D721Med (cell line): ENCODE measurements around the gene MYO16.
"Not testable (repeated sequence)": the region's sequence is repeated elsewhere in the genome, so short reads cannot be mapped to it uniquely, and the experiment has no call there.

ENCODE experiments used
- DNase-seq: peaks from one replicate; pipeline ENCODE4 v3.0.0; 2011; ENCODE audit warnings: low spot score; ENCODE audit not compliant: insufficient read length
- FAIRE-seq: peaks from 2 replicates; lab custom pipeline; 2011; peaks lifted over from hg19 to GRCh38; lab: Jason Lieb, UNC
- CTCF ChIP-seq: IDR thresholded peaks from 2 replicates; pipeline ENCODE4 v1.5.1; 2012; ENCODE audit warnings: mild to moderate bottlenecking, control low read depth; ENCODE audit not compliant: insufficient read depth; ENCODE audit errors: missing control alignments

Gene MYO16

GRCh38 chr13:109074853-109075252, 445.4 kb downstream of the MYO16 start:
- TF ChIP-seq CTCF: no peak

DNA sequence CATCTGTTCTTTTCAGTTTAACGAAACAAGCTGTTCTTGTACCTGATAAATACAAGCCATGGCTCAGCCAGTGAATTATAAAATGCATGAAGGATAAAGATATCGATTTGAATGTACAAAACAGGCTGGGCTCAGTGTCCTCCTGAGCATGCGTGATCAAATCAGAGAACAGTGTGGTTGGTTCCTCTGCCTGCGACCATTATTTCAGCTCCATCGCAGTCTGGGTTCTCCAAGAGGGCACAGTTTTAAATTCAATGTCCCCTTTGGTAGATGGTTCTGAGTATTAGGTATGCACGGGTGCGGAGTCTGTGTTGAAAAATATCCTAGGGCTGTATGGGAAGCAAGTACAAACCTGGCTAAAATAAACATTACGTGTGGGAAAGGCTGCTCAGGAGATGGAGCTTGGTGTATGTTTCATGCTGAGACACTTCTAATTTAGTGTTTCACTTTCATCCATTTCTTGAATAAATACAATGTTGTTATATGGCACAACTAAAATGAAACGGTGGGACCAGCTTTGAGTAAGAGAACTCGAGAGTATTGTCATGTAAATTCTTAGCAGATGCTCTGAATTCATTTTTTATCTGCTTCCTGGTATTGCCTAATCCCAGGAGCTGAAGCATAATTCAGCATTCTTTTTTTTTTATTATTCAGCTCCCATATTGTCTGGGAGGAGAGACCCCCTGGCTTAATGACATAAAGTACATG, 458.7 kb downstream of the MYO16 start:
- FAIRE-seq (no peak), DNase-seq (no peak)

More at GRCh38 chr13:109074853-109075252, 445.4 kb downstream of the MYO16 start:
- no peak for FAIRE-seq
- no peak for DNase-seq

GRCh38 chr13:109088624-109088917, 459.2 kb downstream of the MYO16 start:
- TF ChIP-seq CTCF: no peak
- DNase-seq: no peak
- FAIRE-seq: no peak

More for the DNA sequence above, 458.7 kb downstream of the MYO16 start:
- TF ChIP-seq CTCF: no peak

GRCh38 chr13:109090796-109091195, 461.4 kb downstream of the MYO16 start:
- FAIRE-seq (no peak), DNase-seq (no peak)
- no peak for TF ChIP-seq CTCF

- TF ChIP-seq CTCF: no peak
- no peak for FAIRE-seq
- no peak for DNase-seq
Observed at GRCh38 chr13:109091249-109091648, 461.8 kb downstream of the MYO16 start.

DNA sequence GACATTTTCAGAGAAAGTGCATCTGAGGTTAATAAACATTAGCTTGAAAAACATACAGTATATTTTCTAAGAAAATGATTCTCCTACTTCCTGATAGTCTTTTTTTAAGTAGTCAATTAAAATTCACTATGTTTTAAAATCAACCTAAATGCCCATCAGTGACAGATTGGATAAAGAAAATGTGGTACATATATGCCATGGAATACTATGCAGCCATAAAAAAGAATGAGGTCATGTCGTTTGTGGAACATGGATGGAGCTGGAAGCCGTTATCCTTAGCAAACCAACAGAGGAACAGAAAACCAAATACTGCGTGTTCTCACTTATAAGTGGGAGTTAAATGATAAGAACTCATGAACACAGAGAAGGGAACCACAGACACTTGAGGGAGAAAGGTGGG, 462.8 kb downstream of the MYO16 start:
- FAIRE-seq: not testable (repeated sequence)

GRCh38 chr13:109093998-109094397, 464.6 kb downstream of the MYO16 start:
- DNase-seq (no peak), FAIRE-seq (no peak)
- no peak for TF ChIP-seq CTCF

More for the DNA sequence above, 462.8 kb downstream of the MYO16 start:
- not testable (repeated sequence) for DNase-seq
